HepG2 (cell line): ENCODE measurements around the gene TSACC. TPM values are rescaled to one million over a fixed set of nuclear protein-coding genes. Genes with fewer than 3 reads are reported as not detected.

Experiments
- ATAC-seq: fragments of 200-7000 bp; cut with Tn5 transposase; 3 replicates; pipeline ENCODE4 v1.9.1; 2020; ENCODE audit warnings: mild to moderate bottlenecking, moderate library complexity
- BruUV-seq: library from RNA; stranded (reverse); fragments of 400-500 nt; replicated peaks from 2 replicates; lab custom pipeline; 2021; lab: Mats Ljungman, UMichigan
- CTCF ChIA-PET: fragments of 300-600 bp; formaldehyde crosslinking; extraction: SDS; loops from one replicate; lab custom pipeline; 2021; ENCODE audit warnings: low total read pairs, inconsistent platforms, low intra/inter-chr PET ratio; lab: Yijun Ruan, JAX
- POLR2A ChIA-PET: fragments of 350-600 bp; sonication (Branson Sonifier 250); formaldehyde crosslinking; loops from one replicate; lab custom pipeline; 2020; ENCODE audit warnings: antibody characterized with exemption, inconsistent platforms; lab: Yijun Ruan, JAX
- DNase-seq: peaks from one replicate; pipeline ENCODE4 v3.0.0-alpha.2; 2015; ENCODE audit warnings: low spot score
- FAIRE-seq: peaks from 3 replicates; lab custom pipeline; 2011; peaks lifted over from hg19 to GRCh38; lab: Jason Lieb, UNC
- H2AFZ ChIP-seq: one replicate; pipeline ENCODE4 v1.6.1; 2011; ENCODE audit warnings: low read length, inconsistent platforms
- H3K27ac ChIP-seq: fragments of 300-600 bp; 3 replicates; pipeline ENCODE4 v1.8.0; 2011; ENCODE audit warnings: mixed run types, mild to moderate bottlenecking, mixed read lengths, low read length, inconsistent platforms; ENCODE audit not compliant: insufficient read depth; ENCODE audit errors: extremely low read length
- H3K27me3 ChIP-seq, 2 experiments: fragments of 200-600 bp in 1 of 2; 2 replicates in 1 of 2; 3 replicates in 1 of 2; pipeline versions ENCODE4 v1.6.0 to v1.8.0; 2011; ENCODE audit warnings: low read length in 2 of 2, mild to moderate bottlenecking in 2 of 2, moderate library complexity in 2 of 2, inconsistent platforms in 1 of 2; ENCODE audit not compliant: insufficient read depth in 2 of 2, control insufficient read depth in 1 of 2
- H3K36me3 ChIP-seq, 2 experiments: fragments of 200-600 bp in 1 of 2; replicated peaks in 1 of 2; 2 replicates in 1 of 2; 3 replicates in 1 of 2; pipeline versions ENCODE4 v1.5.1 to v1.8.0; 2011; ENCODE audit warnings: low read length in 2 of 2, inconsistent platforms in 1 of 2; ENCODE audit not compliant: insufficient read depth in 2 of 2, control insufficient read depth in 1 of 2
- H3K4me1 ChIP-seq: 2 replicates; pipeline ENCODE4 v1.5.1; 2012; ENCODE audit warnings: low read length, inconsistent platforms; ENCODE audit not compliant: insufficient read depth
- H3K4me2 ChIP-seq: 2 replicates; pipeline ENCODE4 v1.6.0; 2011; ENCODE audit warnings: low read depth, low read length, inconsistent platforms
- H3K4me3 ChIP-seq, 3 experiments: fragments of 200-600 bp in 1 of 3; sonication (generic), shearing (Covaris generic) in 1 of 3; replicated peaks in 1 of 3; 2 replicates each; pipeline ENCODE4 v1.5.1; 2011 to 2016; ENCODE audit warnings: low read length in 3 of 3, inconsistent platforms in 2 of 3, low read depth in 2 of 3, mild to moderate bottlenecking in 2 of 3, control low read depth in 1 of 3, mixed read lengths in 1 of 3; ENCODE audit not compliant: insufficient read depth in 1 of 3
- H3K79me2 ChIP-seq: one replicate; pipeline ENCODE4 v1.6.1; 2011; ENCODE audit warnings: low read length, inconsistent platforms; ENCODE audit not compliant: insufficient read depth
- H3K9ac ChIP-seq: 2 replicates; pipeline ENCODE4 v1.6.0; 2011; ENCODE audit warnings: mild to moderate bottlenecking, low read depth, low read length, inconsistent platforms; ENCODE audit not compliant: insufficient read depth
- H3K9me3 ChIP-seq: 2 replicates; pipeline ENCODE4 v1.5.1; 2012; ENCODE audit warnings: mild to moderate bottlenecking, low read length
- H4K20me1 ChIP-seq: 2 replicates; pipeline ENCODE4 v1.6.0; 2011; ENCODE audit warnings: inconsistent platforms, mild to moderate bottlenecking, low read length, moderate library complexity; ENCODE audit not compliant: insufficient read depth
- AGO2 ChIP-seq: fragments of 200-400 bp; formaldehyde crosslinking; optimal IDR thresholded peaks from 2 replicates; pipeline ENCODE3; 2017; ENCODE audit warnings: mild to moderate bottlenecking, low read depth, low read length, moderate library complexity
- ASH2L ChIP-seq: fragments of 300-600, 200-600 bp; sonication (generic); IDR thresholded peaks from 2 replicates; pipeline ENCODE4 v1.7.0; 2017; ENCODE audit warnings: low read depth, mild to moderate bottlenecking, moderate library complexity, mixed read lengths, low read length; ENCODE audit not compliant: insufficient read length
- HNF4G ChIP-seq, 2 experiments: sonication (generic) in 1 of 2; formaldehyde crosslinking in 1 of 2; IDR thresholded peaks; 2 replicates each; pipeline versions ENCODE4 v1.4.0 to v1.6.1; 2011 to 2020; ENCODE audit warnings: borderline replicate concordance in 2 of 2, low read depth in 2 of 2, mild to moderate bottlenecking in 2 of 2, low read length in 1 of 2, missing genetic modification reagents in 1 of 2, moderate library complexity in 1 of 2
- IRF2 ChIP-seq: IDR thresholded peaks from 2 replicates; pipeline ENCODE4 v1.6.1; 2018; ENCODE audit warnings: missing genetic modification reagents, missing compliant biosample characterization
- KAT2B ChIP-seq: fragments of 150-350 bp; IDR thresholded peaks from 2 replicates; pipeline ENCODE4 v1.6.1; 2014; ENCODE audit warnings: low read depth, low read length, borderline replicate concordance
- KDM5A ChIP-seq: fragments of 200-600 bp; sonication (generic); IDR thresholded peaks from 2 replicates; pipeline ENCODE4 v1.7.0; 2018; ENCODE audit warnings: antibody characterized with exemption, mild to moderate bottlenecking, low read length, borderline replicate concordance
- POLR2AphosphoS5 ChIP-seq: IDR thresholded peaks from 2 replicates; pipeline ENCODE4 v1.6.1; 2012; ENCODE audit warnings: low read depth, low read length
- RAD21 ChIP-seq: fragments of 450-650 bp; formaldehyde crosslinking; IDR thresholded peaks from 2 replicates; pipeline ENCODE4 v1.5.0; 2020; ENCODE audit warnings: mild to moderate bottlenecking
- RBFOX2 ChIP-seq: fragments of 200-400 bp; formaldehyde crosslinking; IDR thresholded peaks from 2 replicates; pipeline ENCODE4 v1.6.1; 2017; ENCODE audit warnings: low read depth, mild to moderate bottlenecking, low read length
- REPIN1 ChIP-seq: sonication (generic); formaldehyde crosslinking; IDR thresholded peaks from 2 replicates; pipeline ENCODE4 v1.8.0; 2022; ENCODE audit warnings: missing genetic modification reagents, low read depth, mild to moderate bottlenecking, borderline replicate concordance
- RXRB ChIP-seq: IDR thresholded peaks from 2 replicates; pipeline ENCODE4 v1.6.1; 2016; ENCODE audit warnings: borderline replicate concordance, missing genetic modification reagents, missing compliant biosample characterization
- SOX13 ChIP-seq, 3 experiments: fragments of 450-650 bp in 1 of 3; sonication (generic) in 1 of 3; formaldehyde crosslinking in 1 of 3; IDR thresholded peaks in 2 of 3; conservative IDR thresholded peaks in 1 of 3; 2 replicates each; pipeline versions ENCODE4 v1.5.0 to v1.6.1; 2016 to 2020; ENCODE audit warnings: antibody characterized with exemption in 1 of 3, mild to moderate bottlenecking in 1 of 3, missing compliant biosample characterization in 1 of 3, missing genetic modification reagents in 1 of 3, moderate library complexity in 1 of 3
- SOX5 ChIP-seq: IDR thresholded peaks from 2 replicates; pipeline ENCODE4 v1.6.1; 2016; ENCODE audit warnings: borderline replicate concordance
- SP5 ChIP-seq: IDR thresholded peaks from 2 replicates; pipeline ENCODE4 v1.6.1; 2016; ENCODE audit warnings: low read depth, borderline replicate concordance
- SRSF9 ChIP-seq: fragments of 200-400 bp; formaldehyde crosslinking; IDR thresholded peaks from 2 replicates; pipeline ENCODE4 v1.6.1; 2018; ENCODE audit warnings: borderline replicate concordance, mild to moderate bottlenecking, low read depth, low read length; ENCODE audit not compliant: insufficient read depth, poor library complexity, severe bottlenecking
- TCF12 ChIP-seq, 2 experiments: fragments of 450-650 bp in 1 of 2; sonication (generic) in 1 of 2; formaldehyde crosslinking in 1 of 2; IDR thresholded peaks; 2 replicates each; pipeline versions ENCODE4 v1.6.1 to v1.8.0; 2017 to 2022; ENCODE audit warnings: antibody characterized with exemption in 1 of 2, mild to moderate bottlenecking in 1 of 2, missing genetic modification reagents in 1 of 2, moderate library complexity in 1 of 2
- ZNF772 ChIP-seq: sonication (generic); formaldehyde crosslinking; IDR thresholded peaks from 2 replicates; pipeline ENCODE4 v1.5.0; 2020; ENCODE audit warnings: mild to moderate bottlenecking, missing genetic modification reagents
- in situ Hi-C: cut with HindIII; loops from 2 replicates; pipeline ENCODE4 v1.10.0; 2017; ENCODE audit warnings: low pct_unique_long_range_greater_than_20kb; ENCODE audit not compliant: extremely low pct_ligation_motif_present
- intact Hi-C: fragments of 100-400 bp; cut with micrococcal nuclease; formaldehyde crosslinking; loops from one replicate; pipeline ENCODE4 v1.10.0; 2022; ENCODE audit not compliant: unreplicated experiment
- polyA plus RNA-seq, 8 experiments: library from polyadenylated mRNA; depleted of rRNA in 3 of 8; stranded (reverse) in 7 of 8; unstranded in 1 of 8; fragments of >200 nt; fragmentation: Illumina TruSeq in 4 of 8; extraction: Trizol in 4 of 8; gene quantifications; 2 replicates each; pipeline versions ENCODE4 v1.2.1 to v1.2.3, GENCODE V29; 2011 to 2016; ENCODE audit warnings: low read depth in 4 of 8, missing spikeins in 1 of 8, mixed read lengths in 1 of 8; ENCODE audit not compliant: insufficient read depth in 1 of 8
- total RNA-seq, 5 experiments: library from RNA; depleted of rRNA; stranded (reverse); fragments of >200 nt; fragmentation: Illumina TruSeq; extraction: Trizol; gene quantifications; 2 replicates each; pipeline ENCODE4 v1.2.3, GENCODE V29; 2016; ENCODE audit warnings: low read depth in 1 of 5

TSACC gene
- total and polyA plus RNA-seq, 2 of the 13 experiments (the other 11 are each of a cell fraction or from before 2014, with no cell fraction given): 1.5 to 2.6 TPM

- peak; percentile 42 for DNase-seq
- no TSS peak for BruUV-seq
- Histone ChIP-seq H3K27ac (peak overlapping the region; percentile 98), H4K20me1 (0 out of 2 replicates have a peak, but pooled peaks cover 3% of the 10 kb centered on the region), H3K79me2 (peaks cover 46% of the 10 kb centered on the region), H3K27me3 (no peaks in the 10 kb centered on the region; a peak in 1 of 5 replicates), H3K4me3 (no peak overlapping the region), H3K4me1 (peaks cover 89% of the 10 kb centered on the region), H3K36me3 (peaks cover 11 to 28% of the 10 kb centered on the region in 2 experiments), H3K4me2 (peak overlapping the region; percentile 98), H2AFZ (no peak overlapping the region), H3K9ac (no peak overlapping the region), H3K9me3 (no peaks in the 10 kb centered on the region)
- CTCF ChIA-PET: no interaction called here
- intact Hi-C loops (loop anchor here (5.0 kb wide), 1 partner anchor 36 kb away; the partner anchor contains the start of genes CCT3 and TSACC), in situ Hi-C loops (no loop called here)
- ATAC-seq: no peak
- POLR2A ChIA-PET: interaction anchor here (1.0 to 8.5 kb wide), 5 partner anchors 8 to 84 kb away, joined by 3 to 189 read pairs (median 22); partner anchors contain the start of genes CCT3 and TSACC
- peak; percentile 75 for FAIRE-seq
- no peak for TF ChIP-seq SRSF9
- no peak for TF ChIP-seq SOX13 (IDR thresholded peaks at IDR 0.05)
- TF ChIP-seq SOX13 (CRISPR knock-in tag; conservative IDR thresholded peaks at IDR 0.05 in 1 of 2, IDR thresholded peaks at IDR 0.05 in 1 of 2): peak in 1 of 2 experiments; percentile 68; a peak in 2 of 4 replicates
- TF ChIP-seq KAT2B: no peak
- peak; percentile 37; the same call in 1 of the 2 replicates for TF ChIP-seq REPIN1
- TF ChIP-seq RBFOX2: peak; percentile 66
- TF ChIP-seq SOX5 (CRISPR knock-in tag): peak; percentile 11; the same call in 1 of the 2 replicates
- TF ChIP-seq SP5 (CRISPR knock-in tag): 0 out of 2 replicates have a peak, but pooled peaks have one; percentile 45
- TF ChIP-seq ASH2L: no peak
- no peak for TF ChIP-seq KDM5A
- TF ChIP-seq RAD21: 0 out of 2 replicates have a peak, but pooled peaks have one; percentile 6
- peak; percentile 46 for TF ChIP-seq POLR2AphosphoS5
- TF ChIP-seq HNF4G (IDR thresholded peaks at IDR 0.05; ENCODE audit: borderline replicate concordance, low read depth, low read length): 0 out of 2 replicates have a peak, but pooled peaks have one; percentile 24
- TF ChIP-seq HNF4G (CRISPR knock-in tag; IDR thresholded peaks at IDR 0.05; ENCODE audit: borderline replicate concordance, low read depth): no peak
- TF ChIP-seq AGO2: peak; percentile 20
- TF ChIP-seq ZNF772 (CRISPR knock-in tag): 0 out of 2 replicates have a peak, but pooled peaks have one; percentile 26
- TF ChIP-seq TCF12 (IDR thresholded peaks at IDR 0.05): no peak
- TF ChIP-seq TCF12 (CRISPR knock-in tag; IDR thresholded peaks at IDR 0.05): no peak
- 0 out of 2 replicates have a peak, but pooled peaks have one; percentile 20 for TF ChIP-seq IRF2 (CRISPR knock-in tag)
- TF ChIP-seq RXRB (CRISPR knock-in tag): 0 out of 2 replicates have a peak, but pooled peaks have one; percentile 12
These were observed 35.2 kb downstream of the TSACC start for GRCh38 chr1:156373546-156373945.
